ENCODE results near the gene ABCD1. TPM values are rescaled to one million over a fixed set of nuclear protein-coding genes. Genes with fewer than 3 reads are reported as not detected.
"Not testable (repeated sequence)": the region's sequence is repeated elsewhere in the genome, so short reads cannot be mapped to it uniquely, and the experiment has no call there.

The ABCD1 gene
- total RNA-seq, 1 experiment from 2014 or later = 44.4 TPM

- Histone ChIP-seq H3K79me2 (ENCODE audit: low read length) (no peaks in the 10 kb centered on the region), H3K27ac (ENCODE audit: low read length) (no peak overlapping the region), H3K9me3 (ENCODE audit: low read length) (no peaks in the 10 kb centered on the region), H3K4me3 (ENCODE audit: low read length) (no peak overlapping the region), H4K20me1 (ENCODE audit: low read length) (no peaks in the 10 kb centered on the region), H3K9ac (ENCODE audit: low read length) (no peak overlapping the region), H3F3A (ENCODE audit: low read length, unreplicated experiment) (no peaks in the 10 kb centered on the region), H2AFZ (ENCODE audit: low read length) (no peak overlapping the region), H3K27me3 (ENCODE audit: low read length) (no peaks in the 10 kb centered on the region), H3K36me3 (ENCODE audit: low read depth, low read length) (no peaks in the 10 kb centered on the region; the same call in 1 of the 2 replicates), H3K4me2 (ENCODE audit: low read length) (no peak overlapping the region), H3K4me1 (ENCODE audit: insufficient read depth, low read length) (no peaks in the 10 kb centered on the region), H3K9me2 (replicated peaks; ENCODE audit: low read length) (no peaks in the 10 kb centered on the region)
- DNase-seq (no peak), ATAC-seq (no peak)
- intact Hi-C loops (cut with micrococcal nuclease) = no loop called here
- POLR2A ChIA-PET (ENCODE audit: unreplicated experiment) = no interaction called here
- no TSS peak for BruUV-seq (replicated peaks)
- CTCF ChIA-PET = no interaction called here
- TF ChIP-seq EZH2phosphoT487 (IDR thresholded peaks at IDR 0.05; ENCODE audit: borderline replicate concordance, low read length) = no peak
- no peak for TF ChIP-seq EZH2 (IDR thresholded peaks at IDR 0.05; ENCODE audit: low read length, unreplicated experiment)
- TF ChIP-seq CTCF (conservative IDR thresholded peaks at IDR 0.05; ENCODE audit: low read depth, low read length) = no peak
Observed at GRCh38 chrX:153697924-153698865, 26.5 kb upstream of the ABCD1 start.

GRCh38 chrX:153699210-153699783, 25.4 kb upstream of the ABCD1 start:
- H3K27ac ChIP-seq (ENCODE audit: low read length); H2AFZ ChIP-seq (ENCODE audit: low read length); intact Hi-C loops (cut with micrococcal nuclease); H3F3A ChIP-seq (ENCODE audit: low read length, unreplicated experiment); H3K4me3 ChIP-seq (ENCODE audit: low read length); H3K9me3 ChIP-seq (ENCODE audit: low read length); H4K20me1 ChIP-seq (ENCODE audit: low read length); BruUV-seq (replicated peaks); ATAC-seq; DNase-seq; H3K27me3 ChIP-seq (ENCODE audit: low read length); H3K9me2 ChIP-seq (replicated peaks; ENCODE audit: low read length); H3K4me2 ChIP-seq (ENCODE audit: low read length); H3K9ac ChIP-seq (ENCODE audit: low read length); CTCF ChIA-PET; POLR2A ChIA-PET (ENCODE audit: unreplicated experiment); H3K4me1 ChIP-seq (ENCODE audit: insufficient read depth, low read length); H3K36me3 ChIP-seq (ENCODE audit: low read depth, low read length); H3K79me2 ChIP-seq (ENCODE audit: low read length): not testable (repeated sequence)

GRCh38 chrX:153699784-153700371, 24.8 kb upstream of the ABCD1 start:
- H3K4me2 ChIP-seq (ENCODE audit: low read length); intact Hi-C loops (cut with micrococcal nuclease); H3F3A ChIP-seq (ENCODE audit: low read length, unreplicated experiment); BruUV-seq (replicated peaks); H3K27ac ChIP-seq (ENCODE audit: low read length); H3K36me3 ChIP-seq (ENCODE audit: low read depth, low read length); H3K9me3 ChIP-seq (ENCODE audit: low read length); H3K4me3 ChIP-seq (ENCODE audit: low read length); H3K79me2 ChIP-seq (ENCODE audit: low read length); H3K9me2 ChIP-seq (replicated peaks; ENCODE audit: low read length); H2AFZ ChIP-seq (ENCODE audit: low read length); H4K20me1 ChIP-seq (ENCODE audit: low read length); DNase-seq; H3K9ac ChIP-seq (ENCODE audit: low read length); H3K4me1 ChIP-seq (ENCODE audit: insufficient read depth, low read length); POLR2A ChIA-PET (ENCODE audit: unreplicated experiment); ATAC-seq; H3K27me3 ChIP-seq (ENCODE audit: low read length); CTCF ChIA-PET: not testable (repeated sequence)
